Osteoblast (primary cell): ENCODE results near the gene VGLL3. TPM values are rescaled to one million over a fixed set of nuclear protein-coding genes. Genes with fewer than 3 reads are reported as not detected.

ENCODE experiments used
- DNase-seq: peaks from one replicate; pipeline ENCODE4 v3.0.0; 2011; ENCODE audit warnings: low spot score, mixed read lengths; ENCODE audit not compliant: insufficient read length; ENCODE audit errors: missing footprints
- H2AFZ ChIP-seq: 2 replicates; pipeline ENCODE4 v1.6.0; 2011; ENCODE audit warnings: mild to moderate bottlenecking, low read length
- H3K27ac ChIP-seq: 2 replicates; pipeline ENCODE4 v1.5.1; 2011; ENCODE audit warnings: mild to moderate bottlenecking, low read depth, low read length, moderate library complexity
- H3K27me3 ChIP-seq: 2 replicates; pipeline ENCODE4 v1.6.0; 2012; ENCODE audit warnings: mild to moderate bottlenecking, control low read depth, inconsistent platforms, low read length, moderate library complexity; ENCODE audit not compliant: insufficient read depth
- H3K36me3 ChIP-seq: 2 replicates; pipeline ENCODE4 v1.5.1; 2011; ENCODE audit warnings: mild to moderate bottlenecking, low read length, control low read depth, moderate library complexity; ENCODE audit not compliant: insufficient read depth
- H3K4me1 ChIP-seq: 2 replicates; pipeline ENCODE4 v1.5.1; 2011; ENCODE audit warnings: mild to moderate bottlenecking, low read length, control low read depth, moderate library complexity; ENCODE audit not compliant: insufficient read depth
- H3K4me2 ChIP-seq: 2 replicates; pipeline ENCODE4 v1.6.0; 2011; ENCODE audit warnings: mild to moderate bottlenecking, low read length; ENCODE audit not compliant: insufficient read depth
- H3K4me3 ChIP-seq: fragments of 200-600 bp; sonication (generic); 3 replicates; pipeline ENCODE4 v1.5.1; 2012; ENCODE audit warnings: mild to moderate bottlenecking, low read length, inconsistent platforms; ENCODE audit not compliant: insufficient read depth
- H3K79me2 ChIP-seq: 2 replicates; pipeline ENCODE4 v1.6.0; 2012; ENCODE audit warnings: mild to moderate bottlenecking, low read length, control low read depth, inconsistent platforms; ENCODE audit not compliant: insufficient read depth
- H3K9me3 ChIP-seq: 2 replicates; pipeline ENCODE4 v1.5.1; 2011; ENCODE audit warnings: low read depth, low read length, control low read depth
- H4K20me1 ChIP-seq: 2 replicates; pipeline ENCODE4 v1.6.0; 2012; ENCODE audit warnings: mild to moderate bottlenecking, low read length, control low read depth; ENCODE audit not compliant: insufficient read depth
- CTCF ChIP-seq: IDR thresholded peaks from 2 replicates; pipeline ENCODE4 v1.5.1; 2011; ENCODE audit warnings: mild to moderate bottlenecking, low read depth, low read length, moderate library complexity; ENCODE audit errors: extremely low read depth
- total RNA-seq: library from RNA; depleted of rRNA; stranded (reverse); fragments of >200 nt; gene quantifications from 2 replicates; pipeline ENCODE4 v1.2.3, GENCODE V29; 2012

Gene VGLL3
- total RNA-seq, 1 donor, result 242 TPM

- H4K20me1 ChIP-seq, result no peaks in the 10 kb centered on the region
- DNase-seq, result peak; percentile 64
- TF ChIP-seq CTCF, result no peak
- peaks cover 34% of the 10 kb centered on the region for H3K36me3 ChIP-seq
- peak overlapping the region; percentile 55 for H3K4me2 ChIP-seq
- H3K79me2 ChIP-seq, result peaks cover 4% of the 10 kb centered on the region
- no peaks in the 10 kb centered on the region for H3K9me3 ChIP-seq
- peak overlapping the region; percentile 18 for H3K4me3 ChIP-seq
- peak overlapping the region; percentile 82 for H3K27ac ChIP-seq
- peaks cover 47% of the 10 kb centered on the region for H3K4me1 ChIP-seq
- H3K27me3 ChIP-seq, result no peaks in the 10 kb centered on the region
- no peak overlapping the region for H2AFZ ChIP-seq
Measured at GRCh38 chr3:86938416-86939105, 52.4 kb downstream of the VGLL3 start.

- peak overlapping the region; percentile 82 for H3K27ac ChIP-seq
- peak; percentile 29 for DNase-seq
- H4K20me1 ChIP-seq, result no peaks in the 10 kb centered on the region
- no peak for TF ChIP-seq CTCF
- H3K9me3 ChIP-seq, result no peaks in the 10 kb centered on the region
- no peak overlapping the region for H2AFZ ChIP-seq
- peaks cover 2% of the 10 kb centered on the region for H3K79me2 ChIP-seq
- no peaks in the 10 kb centered on the region for H3K27me3 ChIP-seq
- H3K4me1 ChIP-seq, result peaks cover 45% of the 10 kb centered on the region
- no peak overlapping the region for H3K4me3 ChIP-seq
- H3K4me2 ChIP-seq, result peak overlapping the region; percentile 55
- peaks cover 21% of the 10 kb centered on the region for H3K36me3 ChIP-seq
Measured at GRCh38 chr3:86937306-86937791, 53.6 kb downstream of the VGLL3 start.

- Histone ChIP-seq H3K36me3 (peaks cover 5% of the 10 kb centered on the region), H3K27me3 (no peaks in the 10 kb centered on the region), H4K20me1 (no peaks in the 10 kb centered on the region), H3K27ac (no peak overlapping the region), H3K9me3 (no peaks in the 10 kb centered on the region), H2AFZ (no peak overlapping the region), H3K4me3 (no peak overlapping the region), H3K79me2 (no peaks in the 10 kb centered on the region), H3K4me2 (no peak overlapping the region), H3K4me1 (peaks cover 57% of the 10 kb centered on the region)
- no peak for TF ChIP-seq CTCF
- no peak for DNase-seq
Measured at GRCh38 chr3:86934851-86935250, 56.1 kb downstream of the VGLL3 start.

GRCh38 chr3:86930831-86931230, 60.1 kb downstream of the VGLL3 start:
- no peaks in the 10 kb centered on the region for H3K36me3 ChIP-seq
- peaks cover 27% of the 10 kb centered on the region for H3K4me1 ChIP-seq
- no peak for TF ChIP-seq CTCF
- no peak overlapping the region for H2AFZ ChIP-seq
- H3K79me2 ChIP-seq, result no peaks in the 10 kb centered on the region
- no peaks in the 10 kb centered on the region for H4K20me1 ChIP-seq
- no peak overlapping the region for H3K27ac ChIP-seq
- no peak overlapping the region for H3K4me3 ChIP-seq
- H3K4me2 ChIP-seq, result no peak overlapping the region
- no peaks in the 10 kb centered on the region for H3K27me3 ChIP-seq
- DNase-seq, result no peak
- no peaks in the 10 kb centered on the region for H3K9me3 ChIP-seq
